ENCODE data around the gene NPAS2.

Gene NPAS2

GRCh38 chr2:100799686-100800085, 20.3 kb upstream of the NPAS2 start:
- DNase-seq, result no peak

GRCh38 chr2:100800915-100801314, 19.0 kb upstream of the NPAS2 start:
- DNase-seq, result no peak

GRCh38 chr2:100801402-100801801, 18.5 kb upstream of the NPAS2 start:
- DNase-seq, result no peak

- DNase-seq, result no peak
Measured at GRCh38 chr2:100802066-100802465, 17.9 kb upstream of the NPAS2 start.

- DNase-seq, result no peak
Measured at GRCh38 chr2:100803334-100803733, 16.6 kb upstream of the NPAS2 start.

GRCh38 chr2:100806550-100806949, 13.4 kb upstream of the NPAS2 start:
- DNase-seq, result no peak

- DNase-seq, result no peak
Measured at GRCh38 chr2:100807707-100808106, 12.2 kb upstream of the NPAS2 start.

GRCh38 chr2:100808582-100808981, 11.4 kb upstream of the NPAS2 start:
- no peak for DNase-seq

- DNase-seq, result no peak
Measured at GRCh38 chr2:100809506-100809905, 10.4 kb upstream of the NPAS2 start.

- DNase-seq, result no peak
Measured at GRCh38 chr2:100810603-100811145, 9.3 kb upstream of the NPAS2 start.

- DNase-seq, result no peak
Measured at GRCh38 chr2:100812116-100812515, 7.8 kb upstream of the NPAS2 start.

- DNase-seq, result no peak
Measured at GRCh38 chr2:100812573-100812972, 7.4 kb upstream of the NPAS2 start.

- DNase-seq, result no peak
Measured at GRCh38 chr2:100813527-100813926, 6.4 kb upstream of the NPAS2 start.

GRCh38 chr2:100814043-100814442, 5.9 kb upstream of the NPAS2 start:
- DNase-seq, result no peak

- no peak for DNase-seq
Measured at GRCh38 chr2:100814453-100814852, 5.5 kb upstream of the NPAS2 start.

- no peak for DNase-seq
Measured at GRCh38 chr2:100817388-100817985, 2.5 kb upstream of the NPAS2 start.

- no peak for DNase-seq
Measured at GRCh38 chr2:100818003-100818605, 1.8 kb upstream of the NPAS2 start.

GRCh38 chr2:100818606-100819369, 1.2 kb upstream of the NPAS2 start:
- no peak for DNase-seq

- no peak for DNase-seq
Measured at GRCh38 chr2:100820273-100820522, 259 bp downstream of the NPAS2 start.

GRCh38 chr2:100820523-100821254, 750 bp downstream of the NPAS2 start:
- no peak for DNase-seq

GRCh38 chr2:100821255-100821910, 1.4 kb downstream of the NPAS2 start:
- DNase-seq, result no peak

GRCh38 chr2:100821911-100822265, 1.9 kb downstream of the NPAS2 start:
- DNase-seq, result no peak

- no peak for DNase-seq
Measured at GRCh38 chr2:100822587-100823248, 2.8 kb downstream of the NPAS2 start.
